Naive B cell (primary cell): ENCODE data around the gene LTBP1. TPM values are rescaled to one million over a fixed set of nuclear protein-coding genes. Genes with fewer than 3 reads are reported as not detected.
A peak's percentile ranks its signal among the peaks of the same experiment; 100 is the strongest.

Experiments used
- ATAC-seq, 2 donors: fragments of 150-1000 bp; cut with Tn5 transposase; 2 replicates each; pipeline ENCODE4 v1.10.0; 2021; ENCODE audit warnings: low read depth in 2 of 2, mild to moderate bottlenecking in 2 of 2, moderate library complexity in 2 of 2
- DNase-seq: peaks from one replicate; pipeline ENCODE4 v3.0.0; 2022
- H3K27ac Mint-ChIP-seq, 6 donors: one replicate each; pipeline ENCODE4 v1.8.0; 2020 to 2022; ENCODE audit warnings: mild to moderate bottlenecking in 6 of 6, mixed read lengths in 6 of 6, moderate library complexity in 5 of 6, inconsistent platforms in 2 of 6
- H3K27me3 Mint-ChIP-seq, 3 donors: one replicate each; pipeline ENCODE4 v1.8.0; 2021 to 2022; ENCODE audit warnings: mixed read lengths in 3 of 3, mild to moderate bottlenecking in 1 of 3
- H3K36me3 Mint-ChIP-seq, 2 donors: one replicate each; pipeline ENCODE4 v1.8.0; 2020 to 2022; ENCODE audit warnings: mixed read lengths in 2 of 2, inconsistent platforms in 1 of 2, mild to moderate bottlenecking in 1 of 2
- H3K4me1 Mint-ChIP-seq, 3 donors: one replicate each; pipeline ENCODE4 v1.8.0; 2020 to 2022; ENCODE audit warnings: mixed read lengths in 3 of 3, inconsistent platforms in 1 of 3, mild to moderate bottlenecking in 1 of 3, moderate library complexity in 1 of 3
- H3K4me3 Mint-ChIP-seq, 8 donors: one replicate each; pipeline ENCODE4 v1.8.0; 2020 to 2022; ENCODE audit warnings: mild to moderate bottlenecking in 8 of 8, mixed read lengths in 8 of 8, moderate library complexity in 8 of 8, inconsistent platforms in 2 of 8
- H3K9me3 Mint-ChIP-seq, 7 donors: one replicate each; pipeline ENCODE4 v1.8.0; 2020 to 2022; ENCODE audit warnings: mixed read lengths in 7 of 7, mild to moderate bottlenecking in 5 of 7, inconsistent platforms in 2 of 7, moderate library complexity in 1 of 7
- polyA plus RNA-seq, 6 donors: library from polyadenylated mRNA; unstranded; fragments of 300-500 nt; fragmentation: Illumina TruSeq; gene quantifications; one replicate each; pipeline ENCODE4 v1.2.3, GENCODE V29; 2021; ENCODE audit warnings: low read depth in 6 of 6

LTBP1 gene
- polyA plus RNA-seq, 6 donors from 2014 or later, result 0.43 to 2.0 (median 0.92) TPM; not detected in 1

GRCh38 chr2:33275689-33276444 is 329.1 kb downstream of the LTBP1 start:
- no peak for ATAC-seq
- Mint-ChIP-seq H3K4me3 (no peak overlapping the region), H3K36me3 (no peaks in the 10 kb centered on the region), H3K9me3 (no peaks in the 10 kb centered on the region), H3K27ac (no peak overlapping the region), H3K27me3 (peaks cover 5 to 12% (median 6%) of the 10 kb centered on the region in 3 donors), H3K4me1 (peaks cover 0 to 13% (median 12%) of the 10 kb centered on the region in 3 donors)
- no peak for DNase-seq

GRCh38 chr2:33277002-33277426 is 330.3 kb downstream of the LTBP1 start:
- no peaks in the 10 kb centered on the region for H3K9me3 Mint-ChIP-seq
- H3K27me3 Mint-ChIP-seq, result peaks cover 5 to 16% (median 6%) of the 10 kb centered on the region in 3 donors
- no peak for DNase-seq
- no peaks in the 10 kb centered on the region for H3K36me3 Mint-ChIP-seq
- ATAC-seq, result no peak
- H3K27ac Mint-ChIP-seq, result no peak overlapping the region
- peaks cover 0 to 11% (median 8%) of the 10 kb centered on the region in 3 donors for H3K4me1 Mint-ChIP-seq
- no peak overlapping the region for H3K4me3 Mint-ChIP-seq

- ATAC-seq (no peak), DNase-seq (no peak)
- Mint-ChIP-seq H3K27ac (no peak overlapping the region), H3K27me3 (peaks cover 5 to 16% (median 6%) of the 10 kb centered on the region in 3 donors), H3K4me3 (no peak overlapping the region), H3K9me3 (no peaks in the 10 kb centered on the region), H3K36me3 (no peaks in the 10 kb centered on the region), H3K4me1 (no peaks in the 10 kb centered on the region)
Measured at GRCh38 chr2:33278245-33278943, 331.6 kb downstream of the LTBP1 start.

GRCh38 chr2:33284287-33284686 is 337.5 kb downstream of the LTBP1 start:
- no peaks in the 10 kb centered on the region for H3K36me3 Mint-ChIP-seq
- H3K9me3 Mint-ChIP-seq, result no peaks in the 10 kb centered on the region
- no peak overlapping the region for H3K4me3 Mint-ChIP-seq
- no peaks in the 10 kb centered on the region for H3K4me1 Mint-ChIP-seq
- H3K27me3 Mint-ChIP-seq, result peaks cover 6 to 12% (median 8%) of the 10 kb centered on the region in 3 donors
- DNase-seq (no peak), ATAC-seq (no peak)
- H3K27ac Mint-ChIP-seq, result no peak overlapping the region

GRCh38 chr2:33287507-33288005 is 340.8 kb downstream of the LTBP1 start:
- Mint-ChIP-seq H3K36me3 (no peaks in the 10 kb centered on the region), H3K27me3 (peaks cover 11 to 23% (median 14%) of the 10 kb centered on the region in 3 donors), H3K4me1 (no peaks in the 10 kb centered on the region), H3K27ac (no peak overlapping the region), H3K9me3 (peaks cover 0 to 2% (median 0%) of the 10 kb centered on the region in 7 donors), H3K4me3 (no peak overlapping the region)
- ATAC-seq, result no peak
- DNase-seq, result no peak

- Mint-ChIP-seq H3K36me3 (no peaks in the 10 kb centered on the region), H3K9me3 (peaks cover 0 to 2% (median 0%) of the 10 kb centered on the region in 7 donors)
- no peak for ATAC-seq
Measured at GRCh38 chr2:33288011-33288410, 341.3 kb downstream of the LTBP1 start.

GRCh38 chr2:33289961-33290360 is 343.2 kb downstream of the LTBP1 start:
- no peaks in the 10 kb centered on the region for H3K36me3 Mint-ChIP-seq
- peak overlapping the region in 1 of 6 donors; percentile 1 for H3K27ac Mint-ChIP-seq
- H3K9me3 Mint-ChIP-seq, result peaks cover 0 to 2% (median 0%) of the 10 kb centered on the region in 7 donors
- DNase-seq, result no peak
- peaks cover 14 to 23% (median 17%) of the 10 kb centered on the region in 3 donors for H3K27me3 Mint-ChIP-seq
- no peak for ATAC-seq
- no peak overlapping the region for H3K4me3 Mint-ChIP-seq
- no peaks in the 10 kb centered on the region for H3K4me1 Mint-ChIP-seq

More at GRCh38 chr2:33288011-33288410, 341.3 kb downstream of the LTBP1 start:
- no peak for DNase-seq
- Mint-ChIP-seq H3K27me3 (peaks cover 14 to 23% (median 16%) of the 10 kb centered on the region in 3 donors), H3K4me3 (no peak overlapping the region), H3K4me1 (no peaks in the 10 kb centered on the region), H3K27ac (no peak overlapping the region)

GRCh38 chr2:33291278-33292013 is 344.7 kb downstream of the LTBP1 start:
- H3K36me3 Mint-ChIP-seq, result no peaks in the 10 kb centered on the region
- peaks cover 0 to 2% (median 0%) of the 10 kb centered on the region in 7 donors for H3K9me3 Mint-ChIP-seq
- DNase-seq (no peak), ATAC-seq (no peak)
- no peaks in the 10 kb centered on the region for H3K4me1 Mint-ChIP-seq
- H3K27ac Mint-ChIP-seq, result peak overlapping the region in 1 of 6 donors; percentile 8
- H3K27me3 Mint-ChIP-seq, result peaks cover 8 to 24% (median 23%) of the 10 kb centered on the region in 3 donors
- H3K4me3 Mint-ChIP-seq, result no peak overlapping the region

GRCh38 chr2:33292063-33292462 is 345.3 kb downstream of the LTBP1 start:
- peaks cover 0 to 2% (median 0%) of the 10 kb centered on the region in 7 donors for H3K9me3 Mint-ChIP-seq
- no peak overlapping the region for H3K27ac Mint-ChIP-seq
- no peaks in the 10 kb centered on the region for H3K4me1 Mint-ChIP-seq
- DNase-seq (no peak), ATAC-seq (no peak)
- no peaks in the 10 kb centered on the region for H3K36me3 Mint-ChIP-seq
- H3K27me3 Mint-ChIP-seq, result peaks cover 8 to 28% (median 25%) of the 10 kb centered on the region in 3 donors
- no peak overlapping the region for H3K4me3 Mint-ChIP-seq

GRCh38 chr2:33292981-33293595 is 346.3 kb downstream of the LTBP1 start:
- no peaks in the 10 kb centered on the region for H3K4me1 Mint-ChIP-seq
- peaks cover 0 to 2% (median 0%) of the 10 kb centered on the region in 7 donors for H3K9me3 Mint-ChIP-seq
- H3K4me3 Mint-ChIP-seq, result peak overlapping the region in 1 of 8 donors; percentile 18
- no peaks in the 10 kb centered on the region for H3K36me3 Mint-ChIP-seq
- DNase-seq, result no peak
- no peak overlapping the region for H3K27ac Mint-ChIP-seq
- peaks cover 8 to 34% (median 25%) of the 10 kb centered on the region in 3 donors for H3K27me3 Mint-ChIP-seq
- ATAC-seq, result no peak

GRCh38 chr2:33298233-33298632 is 351.5 kb downstream of the LTBP1 start:
- H3K4me3 Mint-ChIP-seq, result no peak overlapping the region
- no peaks in the 10 kb centered on the region for H3K9me3 Mint-ChIP-seq
- H3K4me1 Mint-ChIP-seq, result no peaks in the 10 kb centered on the region
- peaks cover 0 to 18% (median 8%) of the 10 kb centered on the region in 3 donors for H3K27me3 Mint-ChIP-seq
- H3K36me3 Mint-ChIP-seq, result no peaks in the 10 kb centered on the region
- ATAC-seq (no peak), DNase-seq (no peak)
- H3K27ac Mint-ChIP-seq, result no peak overlapping the region

GRCh38 chr2:33301355-33301754 is 354.6 kb downstream of the LTBP1 start:
- H3K9me3 Mint-ChIP-seq, result no peaks in the 10 kb centered on the region
- no peak overlapping the region for H3K4me3 Mint-ChIP-seq
- no peak for ATAC-seq
- DNase-seq, result no peak
- peaks cover 0 to 14% (median 9%) of the 10 kb centered on the region in 3 donors for H3K27me3 Mint-ChIP-seq
- no peaks in the 10 kb centered on the region for H3K36me3 Mint-ChIP-seq
- no peak overlapping the region for H3K27ac Mint-ChIP-seq
- no peaks in the 10 kb centered on the region for H3K4me1 Mint-ChIP-seq

GRCh38 chr2:33302348-33302747 is 355.6 kb downstream of the LTBP1 start:
- DNase-seq (no peak), ATAC-seq (no peak)
- Mint-ChIP-seq H3K4me3 (no peak overlapping the region), H3K36me3 (no peaks in the 10 kb centered on the region), H3K9me3 (no peaks in the 10 kb centered on the region), H3K4me1 (no peaks in the 10 kb centered on the region), H3K27ac (no peak overlapping the region), H3K27me3 (peaks cover 0 to 7% (median 5%) of the 10 kb centered on the region in 3 donors)
